Lower lobe of right lung (tissue), 2 donors: ENCODE measurements around the gene SGCA. TPM values are rescaled to one million over a fixed set of nuclear protein-coding genes. Genes with fewer than 3 reads are reported as not detected.
A peak's percentile ranks its signal among the peaks of the same experiment; 100 is the strongest.

Experiments
- ATAC-seq, 2 donors: fragments of 200-7000 bp; cut with Tn5 transposase; one replicate each; pipeline ENCODE4 v1.9.1; 2020 to 2022; ENCODE audit warnings: mild to moderate bottlenecking in 2 of 2, moderate library complexity in 2 of 2
- DNase-seq: peaks from one replicate; pipeline ENCODE4 v3.0.0-alpha.2; 2020
- H3K27ac ChIP-seq: fragments of 200-600 bp; one replicate; pipeline ENCODE4 v1.8.0; 2022
- H3K27me3 ChIP-seq: fragments of 200-600 bp; one replicate; pipeline ENCODE4 v1.8.0; 2022; ENCODE audit warnings: low read depth
- H3K36me3 ChIP-seq: fragments of 200-600 bp; one replicate; pipeline ENCODE4 v1.8.0; 2022; ENCODE audit warnings: mild to moderate bottlenecking
- H3K4me1 ChIP-seq: fragments of 200-600 bp; one replicate; pipeline ENCODE4 v1.8.0; 2022
- H3K4me3 ChIP-seq: fragments of 200-600 bp; one replicate; pipeline ENCODE4 v1.8.0; 2022; ENCODE audit warnings: mild to moderate bottlenecking
- H3K9me3 ChIP-seq: fragments of 200-600 bp; one replicate; pipeline ENCODE4 v1.8.0; 2022
- intact Hi-C: fragments of 100-400 bp; cut with DNase I; formaldehyde crosslinking; loops from one replicate; pipeline ENCODE4 v1.11.0; 2022
- total RNA-seq: library from RNA; stranded (reverse); fragmentation: NEBNext Ultra II Directional; extraction: Animal tissue kit (Norgen Biotek cat#: 25700); gene quantifications from one replicate; pipeline ENCODE4 v1.2.1, GENCODE V29; 2021
- TF ChIP-seq, protein P1 (sequence below): fragments of 200-600 bp; IDR thresholded peaks from one replicate; pipeline ENCODE4 v1.8.0; 2022; ENCODE audit warnings: antibody characterized with exemption, mild to moderate bottlenecking
- donor health status: DM: no; HTN: yes; CAD: no; lungs with severe emphysema.

The SGCA gene
- total RNA-seq, 1 donor from 2014 or later = 9.1 TPM

GRCh38 chr17:50141745-50142110, 24.1 kb upstream of the SGCA start:
- intact Hi-C loops = no loop called here
- DNase-seq (no peak), ATAC-seq (no peak)
- Histone ChIP-seq H3K27me3 (no peaks in the 10 kb centered on the region), H3K36me3 (peaks cover 91% of the 10 kb centered on the region), H3K9me3 (no peaks in the 10 kb centered on the region), H3K4me3 (no peak overlapping the region), H3K27ac (peak overlapping the region; percentile 49), H3K4me1 (peaks cover 56% of the 10 kb centered on the region)
- TF ChIP-seq, protein P1, sequence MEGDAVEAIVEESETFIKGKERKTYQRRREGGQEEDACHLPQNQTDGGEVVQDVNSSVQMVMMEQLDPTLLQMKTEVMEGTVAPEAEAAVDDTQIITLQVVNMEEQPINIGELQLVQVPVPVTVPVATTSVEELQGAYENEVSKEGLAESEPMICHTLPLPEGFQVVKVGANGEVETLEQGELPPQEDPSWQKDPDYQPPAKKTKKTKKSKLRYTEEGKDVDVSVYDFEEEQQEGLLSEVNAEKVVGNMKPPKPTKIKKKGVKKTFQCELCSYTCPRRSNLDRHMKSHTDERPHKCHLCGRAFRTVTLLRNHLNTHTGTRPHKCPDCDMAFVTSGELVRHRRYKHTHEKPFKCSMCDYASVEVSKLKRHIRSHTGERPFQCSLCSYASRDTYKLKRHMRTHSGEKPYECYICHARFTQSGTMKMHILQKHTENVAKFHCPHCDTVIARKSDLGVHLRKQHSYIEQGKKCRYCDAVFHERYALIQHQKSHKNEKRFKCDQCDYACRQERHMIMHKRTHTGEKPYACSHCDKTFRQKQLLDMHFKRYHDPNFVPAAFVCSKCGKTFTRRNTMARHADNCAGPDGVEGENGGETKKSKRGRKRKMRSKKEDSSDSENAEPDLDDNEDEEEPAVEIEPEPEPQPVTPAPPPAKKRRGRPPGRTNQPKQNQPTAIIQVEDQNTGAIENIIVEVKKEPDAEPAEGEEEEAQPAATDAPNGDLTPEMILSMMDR = no peak

- H3K4me3 ChIP-seq = no peak overlapping the region
- intact Hi-C loops = no loop called here
- peaks cover 80% of the 10 kb centered on the region for H3K36me3 ChIP-seq
- H3K27me3 ChIP-seq = no peaks in the 10 kb centered on the region
- H3K9me3 ChIP-seq = no peaks in the 10 kb centered on the region
- no peak for ATAC-seq
- no peak overlapping the region for H3K27ac ChIP-seq
- TF ChIP-seq, protein P1 = no peak
- no peak for DNase-seq
- H3K4me1 ChIP-seq = peaks cover 73% of the 10 kb centered on the region
Observed at GRCh38 chr17:50143461-50144176, 22.2 kb upstream of the SGCA start.

DNA sequence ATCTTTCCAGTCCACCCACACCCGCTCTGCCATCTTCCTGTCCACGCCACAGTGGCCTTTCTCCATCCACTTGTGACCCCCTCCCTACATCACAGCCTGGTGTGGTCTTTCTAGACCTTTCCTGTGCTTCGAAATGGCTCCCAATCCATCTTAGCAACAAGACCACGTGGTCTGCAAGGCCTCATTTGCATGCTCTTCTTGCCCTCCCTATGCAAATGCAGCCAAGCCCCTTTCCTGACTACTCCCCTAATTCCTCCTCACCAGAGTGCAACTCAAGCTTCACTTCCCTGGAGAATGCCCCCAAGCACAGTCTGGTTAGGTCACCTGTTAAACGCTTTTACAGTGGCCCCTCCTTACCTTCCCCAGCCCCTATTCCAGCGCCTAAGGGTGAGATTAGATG, 21.4 kb upstream of the SGCA start:
- DNase-seq (no peak), ATAC-seq (no peak)
- TF ChIP-seq, protein P1 = no peak
- peaks cover 69% of the 10 kb centered on the region for H3K4me1 ChIP-seq
- peaks cover 73% of the 10 kb centered on the region for H3K36me3 ChIP-seq
- H3K27ac ChIP-seq = no peak overlapping the region
- intact Hi-C loops = no loop called here
- no peak overlapping the region for H3K4me3 ChIP-seq
- no peaks in the 10 kb centered on the region for H3K9me3 ChIP-seq
- H3K27me3 ChIP-seq = no peaks in the 10 kb centered on the region

DNA sequence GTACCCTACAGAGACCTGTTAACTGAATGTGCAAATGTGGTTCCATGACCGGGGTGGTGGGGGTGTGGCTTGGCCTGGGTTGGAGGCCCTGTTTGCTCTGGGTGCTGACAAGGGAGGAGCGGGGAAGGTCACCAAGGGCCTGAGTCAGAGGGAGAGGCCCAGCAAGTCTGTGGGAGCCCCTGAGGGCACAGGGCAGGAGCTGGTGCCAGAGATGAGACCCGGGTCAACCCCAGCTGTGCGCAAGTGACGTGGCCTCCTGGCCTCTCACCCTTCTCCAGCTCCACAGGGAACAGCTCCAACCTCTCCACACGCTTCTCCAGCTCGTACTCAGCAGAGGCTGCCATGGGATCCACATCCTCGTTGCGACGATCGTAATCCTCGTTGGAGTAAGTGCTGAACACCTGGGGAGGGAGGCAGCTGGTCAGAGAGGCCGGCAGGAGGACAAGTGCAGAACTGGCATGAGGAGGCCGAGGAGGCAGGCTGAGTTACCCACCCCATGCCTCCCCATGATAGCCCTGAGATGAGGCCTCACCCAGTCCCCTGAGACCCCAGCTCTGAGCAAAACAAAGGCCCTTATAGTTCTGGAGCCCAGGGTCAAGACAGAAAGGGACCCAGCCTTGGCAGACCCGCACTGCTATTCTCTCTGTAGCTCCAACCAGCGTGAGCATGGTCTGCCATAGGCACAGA, 20.8 kb upstream of the SGCA start:
- H3K4me1 ChIP-seq = peaks cover 65% of the 10 kb centered on the region
- ATAC-seq (no peak), DNase-seq (no peak)
- no peak overlapping the region for H3K27ac ChIP-seq
- no peaks in the 10 kb centered on the region for H3K9me3 ChIP-seq
- peaks cover 68% of the 10 kb centered on the region for H3K36me3 ChIP-seq
- H3K27me3 ChIP-seq = no peaks in the 10 kb centered on the region
- H3K4me3 ChIP-seq = no peak overlapping the region
- intact Hi-C loops = no loop called here
- TF ChIP-seq, protein P1 = no peak

DNA sequence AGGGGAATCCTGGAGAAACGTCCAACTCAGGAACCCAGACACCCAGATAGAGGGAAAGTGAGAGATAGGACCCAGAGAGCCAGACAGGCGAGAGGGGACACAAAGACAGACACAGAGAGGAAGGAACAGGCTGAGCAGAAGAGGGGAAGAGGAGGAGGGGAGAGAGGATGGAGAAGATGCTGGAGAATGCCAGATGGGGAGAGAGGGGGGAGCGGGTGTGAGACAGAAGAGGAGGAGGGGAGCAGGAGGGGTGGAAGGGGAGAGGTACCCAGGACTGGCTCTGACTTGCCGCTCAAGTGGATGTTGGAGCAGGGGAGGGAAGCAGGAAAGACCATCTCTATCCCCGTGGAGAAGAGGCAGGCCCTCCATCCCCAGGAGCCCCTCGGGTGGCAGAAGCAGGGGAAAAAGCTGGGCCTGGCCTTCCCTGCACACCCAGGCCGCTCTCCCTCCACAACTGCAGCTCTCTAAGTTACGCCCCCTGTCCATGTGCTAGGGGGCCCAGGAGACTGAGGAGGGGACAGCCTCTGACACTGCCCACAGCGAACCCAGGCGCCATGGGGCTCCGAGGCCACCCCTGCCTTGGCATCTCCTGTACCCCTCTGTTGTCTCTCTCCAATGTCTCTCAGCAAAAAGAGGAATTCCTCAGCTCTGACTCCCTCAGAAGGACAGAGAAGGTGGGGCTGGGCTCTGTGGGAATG, 20.1 kb upstream of the SGCA start:
- peak overlapping the region; percentile 86 for H3K27ac ChIP-seq
- no peaks in the 10 kb centered on the region for H3K9me3 ChIP-seq
- H3K36me3 ChIP-seq = peaks cover 61% of the 10 kb centered on the region
- H3K27me3 ChIP-seq = no peaks in the 10 kb centered on the region
- TF ChIP-seq, protein P1 = no peak
- intact Hi-C loops = no loop called here
- peaks cover 58% of the 10 kb centered on the region for H3K4me1 ChIP-seq
- no peak for DNase-seq
- peak overlapping the region; percentile 78 for H3K4me3 ChIP-seq
- no peak for ATAC-seq
